Activated CD8-positive, alpha-beta T cell treated with anti-CD3 and anti-CD28 coated beads for 36 hours (primary cell): ENCODE data around the gene CS. TPM values are rescaled to one million over a fixed set of nuclear protein-coding genes. Genes with fewer than 3 reads are reported as not detected.
"Not testable (repeated sequence)": the region's sequence is repeated elsewhere in the genome, so short reads cannot be mapped to it uniquely, and the experiment has no call there.

Experiments
- ATAC-seq: fragments of 200-7000 bp; cut with Tn5 transposase; one replicate; pipeline ENCODE4 v1.10.0; 2021; ENCODE audit warnings: mild to moderate bottlenecking, moderate library complexity
- CTCF ChIA-PET: fragments of 350-600 bp; sonication (Branson Sonifier 250); formaldehyde crosslinking; loops from one replicate; lab custom pipeline; 2021; ENCODE audit warnings: antibody characterized with exemption; lab: Charles Lee
- POLR2A ChIA-PET: fragments of 350-600 bp; sonication (Branson Sonifier 250); formaldehyde crosslinking; loops from one replicate; lab custom pipeline; 2021; ENCODE audit warnings: antibody characterized with exemption; lab: Charles Lee
- DNase-seq: peaks from one replicate; pipeline ENCODE4 v3.0.0-alpha.2; 2020
- H3K27ac Mint-ChIP-seq: one replicate; pipeline ENCODE4 v1.8.0; 2021; ENCODE audit warnings: mild to moderate bottlenecking, mixed read lengths
- H3K27me3 Mint-ChIP-seq: one replicate; pipeline ENCODE4 v1.8.0; 2021; ENCODE audit warnings: mixed read lengths
- H3K36me3 Mint-ChIP-seq: one replicate; pipeline ENCODE4 v1.8.0; 2021; ENCODE audit warnings: low read depth, mixed read lengths
- H3K4me1 Mint-ChIP-seq: one replicate; pipeline ENCODE4 v1.8.0; 2021; ENCODE audit warnings: low read depth, mixed read lengths
- H3K4me3 Mint-ChIP-seq: one replicate; pipeline ENCODE4 v1.8.0; 2021; ENCODE audit warnings: mild to moderate bottlenecking, moderate library complexity, mixed read lengths
- H3K9me3 Mint-ChIP-seq: one replicate; pipeline ENCODE4 v1.8.0; 2021; ENCODE audit warnings: mixed read lengths
- intact Hi-C: fragments of 100-400 bp; cut with micrococcal nuclease; formaldehyde crosslinking; loops from one replicate; pipeline ENCODE4 v1.10.0; 2022
- total RNA-seq, 2 experiments: library from RNA; stranded (reverse); gene quantifications; one replicate each; pipeline ENCODE4 v1.2.3, GENCODE V29; 2021
- TF ChIP-seq, protein P1 (sequence below): fragments of 200-600 bp; IDR thresholded peaks from one replicate; pipeline ENCODE4 v1.8.0; 2022; ENCODE audit warnings: antibody characterized with exemption, mild to moderate bottlenecking

Gene CS
- total RNA-seq, 2 experiments from 2014 or later = 292 to 297 TPM

- no peaks in the 10 kb centered on the region for H3K9me3 Mint-ChIP-seq
- no peaks in the 10 kb centered on the region for H3K27me3 Mint-ChIP-seq
These were observed 36.4 kb upstream of the CS start for GRCh38 chr12:56336361-56337167.

DNA sequence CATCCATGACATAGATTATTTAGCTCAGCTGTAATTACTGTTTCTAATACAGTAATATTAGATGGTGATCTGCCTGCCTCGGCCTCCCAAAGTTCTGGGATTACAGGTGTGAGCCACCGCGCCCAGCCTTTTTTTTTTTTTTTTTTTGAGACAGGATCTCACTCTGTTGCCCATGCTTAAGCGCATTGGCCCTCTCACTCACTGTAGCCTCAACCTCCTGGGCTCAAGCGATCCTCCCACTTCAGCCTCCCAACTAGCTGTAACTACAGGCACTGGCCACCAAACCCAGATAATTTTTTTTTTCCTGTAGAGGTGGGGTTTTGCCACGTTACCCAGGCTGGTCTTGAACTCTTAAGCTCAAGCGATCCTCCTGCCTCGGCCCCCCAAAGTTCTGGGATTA is 35.4 kb upstream of the CS start:
- H3K9me3 Mint-ChIP-seq, DNase-seq, H3K4me3 Mint-ChIP-seq, H3K27me3 Mint-ChIP-seq, intact Hi-C loops, ATAC-seq: not testable (repeated sequence)
- peaks cover 55% of the 10 kb centered on the region for H3K4me1 Mint-ChIP-seq
- H3K27ac Mint-ChIP-seq = peak overlapping the region; percentile 18
- peaks cover 23% of the 10 kb centered on the region for H3K36me3 Mint-ChIP-seq
- POLR2A ChIA-PET = interaction anchor here (1.0 to 3.8 kb wide), 6 partner anchors 15 to 37 kb away, joined by 3 to 28 read pairs (median 4); partner anchors contain the start of genes CNPY2 and STAT2
- CTCF ChIA-PET = interaction anchor here (1.5 to 3.3 kb wide), 2 partner anchors 24 to 128 kb away, joined by 4 to 13 read pairs; partner anchors contain the start of gene STAT2

More at GRCh38 chr12:56336361-56337167, 36.4 kb upstream of the CS start:
- Mint-ChIP-seq H3K4me3 (no peak overlapping the region), H3K27ac (peak overlapping the region; percentile 66), H3K36me3 (peaks cover 20% of the 10 kb centered on the region), H3K4me1 (peaks cover 51% of the 10 kb centered on the region)
- POLR2A ChIA-PET = interaction anchor here (0.5 to 5.6 kb wide), 7 partner anchors 13 to 131 kb away, joined by 3 to 42 read pairs (median 3); partner anchors contain the start of genes SPRYD4 and STAT2
- TF ChIP-seq, protein P1, sequence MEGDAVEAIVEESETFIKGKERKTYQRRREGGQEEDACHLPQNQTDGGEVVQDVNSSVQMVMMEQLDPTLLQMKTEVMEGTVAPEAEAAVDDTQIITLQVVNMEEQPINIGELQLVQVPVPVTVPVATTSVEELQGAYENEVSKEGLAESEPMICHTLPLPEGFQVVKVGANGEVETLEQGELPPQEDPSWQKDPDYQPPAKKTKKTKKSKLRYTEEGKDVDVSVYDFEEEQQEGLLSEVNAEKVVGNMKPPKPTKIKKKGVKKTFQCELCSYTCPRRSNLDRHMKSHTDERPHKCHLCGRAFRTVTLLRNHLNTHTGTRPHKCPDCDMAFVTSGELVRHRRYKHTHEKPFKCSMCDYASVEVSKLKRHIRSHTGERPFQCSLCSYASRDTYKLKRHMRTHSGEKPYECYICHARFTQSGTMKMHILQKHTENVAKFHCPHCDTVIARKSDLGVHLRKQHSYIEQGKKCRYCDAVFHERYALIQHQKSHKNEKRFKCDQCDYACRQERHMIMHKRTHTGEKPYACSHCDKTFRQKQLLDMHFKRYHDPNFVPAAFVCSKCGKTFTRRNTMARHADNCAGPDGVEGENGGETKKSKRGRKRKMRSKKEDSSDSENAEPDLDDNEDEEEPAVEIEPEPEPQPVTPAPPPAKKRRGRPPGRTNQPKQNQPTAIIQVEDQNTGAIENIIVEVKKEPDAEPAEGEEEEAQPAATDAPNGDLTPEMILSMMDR = no peak
- intact Hi-C loops = no loop called here
- CTCF ChIA-PET = interaction anchor here (0.8 to 3.3 kb wide), 4 partner anchors 10 to 128 kb away, joined by 4 to 13 read pairs (median 6); partner anchors contain the start of gene STAT2
- DNase-seq = no peak
- no peak for ATAC-seq

DNA sequence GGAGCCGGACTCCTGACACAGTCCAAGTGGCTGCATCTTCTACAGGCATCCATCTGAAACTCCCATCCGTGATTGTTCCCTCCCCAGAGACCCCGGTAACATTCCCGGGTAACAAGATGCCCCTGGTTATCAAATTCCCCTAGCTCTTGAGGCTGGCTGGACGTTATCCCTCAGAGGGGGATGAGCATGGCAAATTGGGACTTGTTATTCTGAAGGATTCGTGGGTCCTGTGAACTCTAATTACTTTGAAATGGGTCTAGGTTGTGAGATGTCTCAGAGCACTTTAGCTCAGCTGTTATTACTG is 34.3 kb upstream of the CS start:
- Mint-ChIP-seq H3K27me3 (no peaks in the 10 kb centered on the region), H3K9me3 (no peaks in the 10 kb centered on the region), H3K4me1 (peaks cover 45% of the 10 kb centered on the region), H3K27ac (peak overlapping the region; percentile 99), H3K36me3 (peaks cover 15% of the 10 kb centered on the region), H3K4me3 (peak overlapping the region; percentile 86)
- ATAC-seq (no peak), DNase-seq (no peak)
- ChIA-PET POLR2A (interaction anchor here (0.8 to 3.8 kb wide), 6 partner anchors 10 to 196 kb away, joined by 3 to 28 read pairs (median 4); partner anchors contain the start of genes CNPY2, CS, STAT2 and TIMELESS), CTCF (interaction anchor here (2.9 to 3.3 kb wide), 2 partner anchors 25 to 130 kb away, joined by 10 to 13 read pairs; partner anchors contain the start of gene STAT2)
- intact Hi-C loops = loop anchor here (1.0 kb wide), 1 partner anchor 134 kb away; the partner anchor contains the start of gene SPRYD4
- TF ChIP-seq, protein P1 = no peak

GRCh38 chr12:56333679-56334489 is 33.8 kb upstream of the CS start, which contains the start of gene PAN2:
TSS of gene PAN2 (minus strand) at chr12:56334000. CDS start at chr12:56333094, 906 bp downstream.
- no peaks in the 10 kb centered on the region for H3K27me3 Mint-ChIP-seq
- intact Hi-C loops = loop anchor here (1.0 kb wide), 1 partner anchor 134 kb away; the partner anchor contains the start of gene SPRYD4
- H3K9me3 Mint-ChIP-seq = no peaks in the 10 kb centered on the region
- ATAC-seq = peak; percentile 87
- H3K36me3 Mint-ChIP-seq = peaks cover 10% of the 10 kb centered on the region
- DNase-seq = peak; percentile 98
- ChIA-PET CTCF (interaction anchor here (0.9 to 3.3 kb wide), 8 partner anchors 9 to 216 kb away, joined by 3 to 13 read pairs (median 4); partner anchors contain the start of genes STAT2, TIMELESS and ZC3H10), POLR2A (interaction anchor here (0.8 to 3.8 kb wide), 10 partner anchors 9 to 196 kb away, joined by 3 to 28 read pairs (median 4); partner anchors contain the start of genes CNPY2, CS, RNF41 and STAT2)
- H3K4me3 Mint-ChIP-seq = peak within 1 kb of the TSS; percentile 86
- H3K4me1 Mint-ChIP-seq = peaks cover 40% of the 10 kb centered on the region
- peak within 1 kb of the TSS; percentile 99 for H3K27ac Mint-ChIP-seq
- TF ChIP-seq, protein P1 = peak; percentile 61
